HG02981 (cell line): ENCODE results near the gene FBXL16.
"Not testable (repeated sequence)": the region's sequence is repeated elsewhere in the genome, so short reads cannot be mapped to it uniquely, and the experiment has no call there.

Source experiments
- ATAC-seq: cut with Tn5 transposase; IDR thresholded peaks from one replicate; pipeline ENCODE4 v1.9.1; 2021; ENCODE audit warnings: mild to moderate bottlenecking, moderate library complexity; ENCODE audit not compliant: unreplicated experiment

Gene FBXL16

GRCh38 chr16:723695-724094 is 18.1 kb upstream of the FBXL16 start:
- no peak for ATAC-seq

GRCh38 chr16:722835-723633 is 17.4 kb upstream of the FBXL16 start:
- no peak for ATAC-seq

GRCh38 chr16:721765-722540 is 16.4 kb upstream of the FBXL16 start:
- ATAC-seq, result no peak

GRCh38 chr16:720990-721764 is 15.6 kb upstream of the FBXL16 start, which contains the start of gene ANTKMT:
TSS of gene ANTKMT (plus strand) at chr16:721146. CDS start at chr16:721275, 129 bp downstream.
- ATAC-seq, result peak; percentile 74

- ATAC-seq, result peak; percentile 20
Measured at GRCh38 chr16:720447-720989, 14.9 kb upstream of the FBXL16 start.

- ATAC-seq, result no peak
Measured at GRCh38 chr16:719815-720446, 14.3 kb upstream of the FBXL16 start.

- ATAC-seq, result no peak
Measured at GRCh38 chr16:718922-719321, 13.3 kb upstream of the FBXL16 start.

- no peak for ATAC-seq
Measured at GRCh38 chr16:718389-718788, 12.8 kb upstream of the FBXL16 start.

GRCh38 chr16:717450-718245 is 12.0 kb upstream of the FBXL16 start:
- ATAC-seq, result no peak

GRCh38 chr16:716768-717325 is 11.2 kb upstream of the FBXL16 start:
- ATAC-seq, result no peak

- no peak for ATAC-seq
Measured at GRCh38 chr16:716200-716568, 10.6 kb upstream of the FBXL16 start.

GRCh38 chr16:715477-716199 is 10.0 kb upstream of the FBXL16 start:
- ATAC-seq, result no peak

GRCh38 chr16:714558-715476 is 9.2 kb upstream of the FBXL16 start, which contains the start of gene METRN:
TSS of gene METRN (plus strand) at chr16:715118. CDS start at chr16:715290, 172 bp downstream.
- ATAC-seq, result peak; percentile 69

GRCh38 chr16:714079-714478 is 8.5 kb upstream of the FBXL16 start:
- no peak for ATAC-seq

- ATAC-seq, result not testable (repeated sequence)
Measured at GRCh38 chr16:712740-713250, 7.2 kb upstream of the FBXL16 start.

GRCh38 chr16:711548-712320 is 6.1 kb upstream of the FBXL16 start:
- ATAC-seq, result no peak

GRCh38 chr16:711084-711483 is 5.5 kb upstream of the FBXL16 start:
- ATAC-seq, result no peak
